AG04449 (cell line): ENCODE results near the gene CLP1.

Experiments
- CTCF ChIA-PET: fragments of 350-600 bp; formaldehyde crosslinking; extraction: SDS; loops from one replicate; lab custom pipeline; 2021; ENCODE audit warnings: antibody characterized with exemption; lab: Yijun Ruan, JAX
- POLR2A ChIA-PET: fragments of 400-600, 350-600 bp; formaldehyde crosslinking; extraction: SDS; loops from one replicate; lab custom pipeline; 2020; ENCODE audit warnings: antibody characterized with exemption, inconsistent platforms; lab: Yijun Ruan, JAX
- DNase-seq: peaks from one replicate; pipeline ENCODE4 v3.0.0-alpha.2; 2010; ENCODE audit warnings: low read depth, low spot score
- H3K4me3 ChIP-seq: 2 replicates; pipeline ENCODE4 v1.5.1; 2011; ENCODE audit warnings: low read depth, mild to moderate bottlenecking, control low read depth, low read length
- TF ChIP-seq, protein P1 (sequence below): IDR thresholded peaks from one replicate; pipeline ENCODE4 v1.5.1; 2011; ENCODE audit warnings: mild to moderate bottlenecking, moderate library complexity, low read length, control low read depth, inconsistent platforms; ENCODE audit not compliant: insufficient read depth; ENCODE audit errors: missing control alignments

CLP1 gene

GRCh38 chr11:57632116-57632515 is 25.4 kb upstream of the CLP1 start:
- no peak overlapping the region for H3K4me3 ChIP-seq
- ChIA-PET POLR2A (no interaction called here), CTCF (interaction anchor here (2.9 to 3.6 kb wide), 3 partner anchors 8 to 64 kb away, joined by 9 to 17 read pairs (median 13); partner anchors contain the start of gene UBE2L6)
- TF ChIP-seq, protein P1, sequence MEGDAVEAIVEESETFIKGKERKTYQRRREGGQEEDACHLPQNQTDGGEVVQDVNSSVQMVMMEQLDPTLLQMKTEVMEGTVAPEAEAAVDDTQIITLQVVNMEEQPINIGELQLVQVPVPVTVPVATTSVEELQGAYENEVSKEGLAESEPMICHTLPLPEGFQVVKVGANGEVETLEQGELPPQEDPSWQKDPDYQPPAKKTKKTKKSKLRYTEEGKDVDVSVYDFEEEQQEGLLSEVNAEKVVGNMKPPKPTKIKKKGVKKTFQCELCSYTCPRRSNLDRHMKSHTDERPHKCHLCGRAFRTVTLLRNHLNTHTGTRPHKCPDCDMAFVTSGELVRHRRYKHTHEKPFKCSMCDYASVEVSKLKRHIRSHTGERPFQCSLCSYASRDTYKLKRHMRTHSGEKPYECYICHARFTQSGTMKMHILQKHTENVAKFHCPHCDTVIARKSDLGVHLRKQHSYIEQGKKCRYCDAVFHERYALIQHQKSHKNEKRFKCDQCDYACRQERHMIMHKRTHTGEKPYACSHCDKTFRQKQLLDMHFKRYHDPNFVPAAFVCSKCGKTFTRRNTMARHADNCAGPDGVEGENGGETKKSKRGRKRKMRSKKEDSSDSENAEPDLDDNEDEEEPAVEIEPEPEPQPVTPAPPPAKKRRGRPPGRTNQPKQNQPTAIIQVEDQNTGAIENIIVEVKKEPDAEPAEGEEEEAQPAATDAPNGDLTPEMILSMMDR: no peak
- DNase-seq: no peak

DNA sequence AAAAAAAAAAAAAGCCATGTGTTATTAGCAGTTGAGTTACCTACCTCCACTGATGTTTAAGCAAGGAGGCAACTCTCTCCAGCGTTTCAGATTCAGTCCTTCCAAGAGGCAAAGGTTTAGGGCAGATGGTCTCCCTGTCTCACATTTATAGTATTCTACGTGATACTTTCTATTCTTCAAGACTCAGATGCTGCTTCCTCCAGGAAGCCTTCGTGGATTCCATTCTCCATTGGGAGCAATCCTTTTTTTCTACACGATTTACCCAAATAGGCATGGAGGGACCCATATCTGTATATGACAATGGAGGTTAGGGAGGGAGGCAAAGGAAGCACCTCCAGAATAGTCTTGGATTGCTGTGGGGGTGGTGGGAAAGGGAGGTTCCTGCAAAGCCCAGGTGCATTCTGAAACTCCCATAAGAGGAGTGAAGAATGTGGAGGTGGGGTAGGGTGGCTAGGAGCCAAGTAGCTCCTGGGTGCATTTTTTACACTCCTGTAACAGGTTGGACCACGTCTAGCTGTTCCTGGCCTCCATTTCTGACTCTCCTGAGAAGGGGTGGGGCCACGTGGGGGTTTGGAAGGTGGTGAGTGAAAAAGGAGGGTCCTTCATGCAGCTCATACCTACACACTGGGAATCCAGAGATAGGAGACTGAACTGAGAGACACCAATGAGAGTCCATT is 24.0 kb upstream of the CLP1 start:
- ChIA-PET CTCF (interaction anchor here (0.9 to 3.6 kb wide), 4 partner anchors 11 to 140 kb away, joined by 3 to 17 read pairs (median 7); partner anchors contain the start of gene UBE2L6), POLR2A (no interaction called here)
- no peak overlapping the region for H3K4me3 ChIP-seq
- TF ChIP-seq, protein P1: no peak
- no peak for DNase-seq

DNA sequence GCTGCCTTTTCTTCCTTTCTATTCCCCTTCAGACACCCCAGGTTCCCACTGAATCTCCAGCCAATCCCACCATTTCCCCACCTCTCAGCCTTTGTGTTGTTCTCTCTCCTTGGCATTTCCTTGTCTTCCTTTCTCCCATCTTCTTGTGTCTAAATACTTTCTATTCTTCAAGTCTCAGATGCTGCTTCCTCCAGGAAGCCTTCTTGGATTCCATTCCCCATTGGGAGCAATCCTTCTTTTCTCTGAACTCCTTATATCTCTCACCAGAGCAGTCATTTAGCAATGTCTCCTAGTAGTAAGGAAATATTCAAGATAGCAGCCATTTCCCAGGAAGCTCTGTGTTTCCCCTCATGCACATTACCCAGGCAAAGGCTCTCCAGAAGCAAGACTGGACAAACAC is 23.3 kb upstream of the CLP1 start:
- ChIA-PET CTCF (interaction anchor here (0.9 to 1.7 kb wide), 5 partner anchors 10 to 141 kb away, joined by 3 to 9 read pairs (median 5); partner anchors contain the start of gene UBE2L6), POLR2A (no interaction called here)
- H3K4me3 ChIP-seq: no peak overlapping the region
- TF ChIP-seq, protein P1: no peak
- DNase-seq: no peak

- DNase-seq: no peak
- ChIA-PET POLR2A (no interaction called here), CTCF (interaction anchor here (1.3 to 1.7 kb wide), 4 partner anchors 9 to 108 kb away, joined by 5 to 9 read pairs (median 6); partner anchors contain the start of gene UBE2L6)
- H3K4me3 ChIP-seq: no peak overlapping the region
- TF ChIP-seq, protein P1: no peak
Measured at GRCh38 chr11:57635246-57635645, 22.3 kb upstream of the CLP1 start.

GRCh38 chr11:57637626-57638004 is 19.9 kb upstream of the CLP1 start:
- peak overlapping the region; percentile 97 for H3K4me3 ChIP-seq
- TF ChIP-seq, protein P1: no peak
- CTCF ChIA-PET: interaction anchor here (1.0 to 2.0 kb wide), 6 partner anchors 14 to 144 kb away, joined by 3 to 8 read pairs (median 4); partner anchors contain the start of gene UBE2L6
- POLR2A ChIA-PET: interaction anchor here (0.6 kb wide), 1 partner anchor 11 kb away, joined by 3 read pairs; no protein-coding TSS in a partner anchor
- DNase-seq: no peak
